ENCODE results near the gene DHRS7. TPM values are rescaled to one million over a fixed set of nuclear protein-coding genes. Genes with fewer than 3 reads are reported as not detected.

The DHRS7 gene
- total and polyA plus RNA-seq, 2 donors (not counting 3 experiments of a cell fraction or from before 2014, with no cell fraction given), result 28.6 to 29.3 TPM

- CTCF ChIA-PET, result no interaction called here
- intact Hi-C loops (cut with micrococcal nuclease) (no loop called here), dilution Hi-C loops (cut with MboI; ENCODE audit: extremely low pct_ligation_motif_present, low sequenced_read_pairs) (no loop called here)
- BruUV-seq (replicated peaks), result no TSS peak
- TF ChIP-seq EZH2 (IDR thresholded peaks at IDR 0.05; ENCODE audit: borderline replicate concordance, low read depth, low read length, severe bottlenecking), result no peak
- no peak for TF ChIP-seq POLR2A (IDR thresholded peaks at IDR 0.05; ENCODE audit: low read depth, low read length)
- TF ChIP-seq, protein P1, sequence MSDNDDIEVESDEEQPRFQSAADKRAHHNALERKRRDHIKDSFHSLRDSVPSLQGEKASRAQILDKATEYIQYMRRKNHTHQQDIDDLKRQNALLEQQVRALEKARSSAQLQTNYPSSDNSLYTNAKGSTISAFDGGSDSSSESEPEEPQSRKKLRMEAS (IDR thresholded peaks at IDR 0.05; ENCODE audit: insufficient read depth, insufficient read length), result no peak
- TF ChIP-seq GATA2 (IDR thresholded peaks at IDR 0.05; ENCODE audit: insufficient read depth, insufficient read length, low read depth, low read length), result no peak
- TF ChIP-seq, protein P2, sequence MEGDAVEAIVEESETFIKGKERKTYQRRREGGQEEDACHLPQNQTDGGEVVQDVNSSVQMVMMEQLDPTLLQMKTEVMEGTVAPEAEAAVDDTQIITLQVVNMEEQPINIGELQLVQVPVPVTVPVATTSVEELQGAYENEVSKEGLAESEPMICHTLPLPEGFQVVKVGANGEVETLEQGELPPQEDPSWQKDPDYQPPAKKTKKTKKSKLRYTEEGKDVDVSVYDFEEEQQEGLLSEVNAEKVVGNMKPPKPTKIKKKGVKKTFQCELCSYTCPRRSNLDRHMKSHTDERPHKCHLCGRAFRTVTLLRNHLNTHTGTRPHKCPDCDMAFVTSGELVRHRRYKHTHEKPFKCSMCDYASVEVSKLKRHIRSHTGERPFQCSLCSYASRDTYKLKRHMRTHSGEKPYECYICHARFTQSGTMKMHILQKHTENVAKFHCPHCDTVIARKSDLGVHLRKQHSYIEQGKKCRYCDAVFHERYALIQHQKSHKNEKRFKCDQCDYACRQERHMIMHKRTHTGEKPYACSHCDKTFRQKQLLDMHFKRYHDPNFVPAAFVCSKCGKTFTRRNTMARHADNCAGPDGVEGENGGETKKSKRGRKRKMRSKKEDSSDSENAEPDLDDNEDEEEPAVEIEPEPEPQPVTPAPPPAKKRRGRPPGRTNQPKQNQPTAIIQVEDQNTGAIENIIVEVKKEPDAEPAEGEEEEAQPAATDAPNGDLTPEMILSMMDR (IDR thresholded peaks at IDR 0.05; ENCODE audit: extremely low read depth in 1 of 2, insufficient read depth in 1 of 2, low read depth in 1 of 2, low read length in 2 of 2), result no peak
- TF ChIP-seq FOS (IDR thresholded peaks at IDR 0.05; ENCODE audit: borderline replicate concordance, insufficient read depth, low read length), result no peak
- TF ChIP-seq POLR2AphosphoS5 (IDR thresholded peaks at IDR 0.05; ENCODE audit: insufficient read depth, low read depth, low read length), result no peak
- no peak for TF ChIP-seq JUN (IDR thresholded peaks at IDR 0.05; ENCODE audit: borderline replicate concordance, insufficient read depth, insufficient read length, low read depth)
- H3K4me1 ChIP-seq (ENCODE audit: control insufficient read depth, extremely low read depth, insufficient read depth, low read length), result no peaks in the 10 kb centered on the region
- H3K79me2 ChIP-seq (ENCODE audit: control insufficient read depth, insufficient read depth, low read length), result peaks cover 40% of the 10 kb centered on the region
- POLR2A ChIA-PET, result no interaction called here
- DNase-seq (ENCODE audit: low read depth, low spot score), result no peak
- H3K4me3 ChIP-seq (replicated peaks in 1 of 3; ENCODE audit: insufficient read depth in 1 of 3, low read depth in 1 of 3, low read length in 3 of 3), result no peak overlapping the region
- H3K9ac ChIP-seq (replicated peaks; ENCODE audit: extremely low read depth, insufficient read depth, low read length), result no peak overlapping the region
- no peaks in the 10 kb centered on the region for H3K9me1 ChIP-seq (replicated peaks; ENCODE audit: control insufficient read depth, extremely low read depth, insufficient read depth, low read length)
- H4K20me1 ChIP-seq (replicated peaks; ENCODE audit: control insufficient read depth, extremely low read depth, insufficient read depth, low read length), result no peaks in the 10 kb centered on the region
- no peaks in the 10 kb centered on the region for H3K9me3 ChIP-seq (replicated peaks; ENCODE audit: control insufficient read depth, insufficient read depth, low read length)
- no peak overlapping the region for H3K4me2 ChIP-seq (ENCODE audit: insufficient read depth, low read length)
- no peak overlapping the region for H2AFZ ChIP-seq (ENCODE audit: low read depth, low read length)
- H3K27ac ChIP-seq (ENCODE audit: insufficient read depth, low read depth, low read length), result no peak overlapping the region
- FAIRE-seq, result no peak
- no peaks in the 10 kb centered on the region for H3K27me3 ChIP-seq (ENCODE audit: control insufficient read depth in 2 of 2, insufficient read depth in 2 of 2, low read length in 2 of 2)
- peaks cover 4% of the 10 kb centered on the region in 2 experiments for H3K36me3 ChIP-seq (ENCODE audit: control insufficient read depth in 2 of 2, extremely low read depth in 1 of 2, insufficient read depth in 2 of 2, low read length in 2 of 2)
These were observed 53.5 kb downstream of the DHRS7 start for GRCh38 chr14:60111732-60112131.
